Erythroblast (primary cell): ENCODE data around the gene CRB2.

Source experiments
- GATA1 ChIP-seq: IDR thresholded peaks from 2 replicates; pipeline ENCODE4 v1.6.1; 2011; ENCODE audit warnings: low read depth, mild to moderate bottlenecking, control low read depth, low read length, moderate library complexity
- POLR2A ChIP-seq: IDR thresholded peaks from 2 replicates; pipeline ENCODE4 v1.6.1; 2011; ENCODE audit warnings: mild to moderate bottlenecking, low read length

GRCh38 chr9:123353984-123354591 lies 1.9 kb upstream of the CRB2 start:
- no peak for TF ChIP-seq POLR2A
- TF ChIP-seq GATA1: no peak
